COR-L47 (cell line): ENCODE measurements around the gene OFD1.

Experiments used
- DNase-seq: peaks from one replicate; lab custom pipeline; 2025; lab: John Stamatoyannopoulos, UW

OFD1 gene

GRCh38 chrX:13734278-13735172 lies at the start of gene OFD1, which contains the start of gene TRAPPC2:
Gene OFD1 (plus strand): TSS chrX:13734748. CDS start chrX:13735072, 324 bp downstream.
Gene TRAPPC2 (minus strand): TSS chrX:13734620. CDS start chrX:13719963, 14,657 bp downstream.
- peak; percentile 92 for DNase-seq

GRCh38 chrX:13685126-13685763 lies 49.3 kb upstream of the OFD1 start:
- no peak for DNase-seq

- no peak for DNase-seq
Measured at GRCh38 chrX:13687203-13687602, 47.3 kb upstream of the OFD1 start.

GRCh38 chrX:13688384-13688957 lies 46.1 kb upstream of the OFD1 start:
- no peak for DNase-seq

- DNase-seq, result peak; percentile 42
Measured at GRCh38 chrX:13688958-13689740, 45.4 kb upstream of the OFD1 start, which contains the start of gene RAB9A. Gene RAB9A (plus strand): TSS chrX:13689128. CDS start chrX:13708747, 19,619 bp downstream.

- DNase-seq, result no peak
Measured at GRCh38 chrX:13689741-13690211, 44.8 kb upstream of the OFD1 start.

GRCh38 chrX:13690836-13691235 lies 43.7 kb upstream of the OFD1 start:
- no peak for DNase-seq

GRCh38 chrX:13691841-13692371 lies 42.6 kb upstream of the OFD1 start:
- DNase-seq, result no peak

- no peak for DNase-seq
Measured at GRCh38 chrX:13692771-13693231, 41.7 kb upstream of the OFD1 start.

GRCh38 chrX:13693341-13693961 lies 41.1 kb upstream of the OFD1 start:
- DNase-seq, result no peak

- DNase-seq, result no peak
Measured at GRCh38 chrX:13694359-13694758, 40.2 kb upstream of the OFD1 start.

- no peak for DNase-seq
Measured at GRCh38 chrX:13694983-13695382, 39.6 kb upstream of the OFD1 start.

- DNase-seq, result no peak
Measured at GRCh38 chrX:13695601-13696115, 38.9 kb upstream of the OFD1 start.

GRCh38 chrX:13697455-13697854 lies 37.1 kb upstream of the OFD1 start:
- DNase-seq, result no peak

GRCh38 chrX:13697976-13698375 lies 36.6 kb upstream of the OFD1 start:
- DNase-seq, result no peak

GRCh38 chrX:13698432-13698831 lies 36.1 kb upstream of the OFD1 start:
- no peak for DNase-seq

GRCh38 chrX:13699183-13699826 lies 35.2 kb upstream of the OFD1 start:
- peak; percentile 13 for DNase-seq

- no peak for DNase-seq
Measured at GRCh38 chrX:13700380-13700779, 34.2 kb upstream of the OFD1 start.

GRCh38 chrX:13702111-13702789 lies 32.3 kb upstream of the OFD1 start:
- DNase-seq, result no peak

- DNase-seq, result no peak
Measured at GRCh38 chrX:13703135-13703534, 31.4 kb upstream of the OFD1 start.
